DMS53 treated with DMSO at 0.1 percent for 48 hours (cell line): ENCODE measurements around the gene FAM236C.
"Not testable (repeated sequence)": the region's sequence is repeated elsewhere in the genome, so short reads cannot be mapped to it uniquely, and the experiment has no call there.

Experiments used
- DNase-seq: peaks from one replicate; lab custom pipeline; 2025; ENCODE audit not compliant: unreplicated experiment; lab: John Stamatoyannopoulos, UW

Gene FAM236C

DNA sequence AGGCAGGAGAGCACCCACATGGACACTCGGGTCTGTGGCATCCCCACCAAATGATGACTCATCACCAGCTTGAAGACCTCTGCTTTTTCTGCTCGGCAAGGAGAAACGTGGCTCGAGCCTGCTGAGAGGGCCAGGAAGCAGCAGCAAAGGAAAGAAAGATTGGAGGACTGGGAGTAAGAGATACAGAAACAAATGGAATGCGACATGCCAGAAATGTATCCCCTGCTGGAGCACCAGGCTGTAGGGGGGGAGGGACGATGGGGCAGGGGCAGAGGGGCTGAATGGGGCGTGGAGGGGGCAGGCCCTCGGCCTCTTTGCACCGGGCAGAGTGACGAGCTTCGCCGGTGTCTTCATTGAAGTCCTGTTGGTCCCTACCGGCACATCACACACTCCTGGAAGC is at the start of gene FAM236C:
TSS of gene FAM236C (plus strand) at position 301 of the 400 bp plus-strand sequence. CDS start 100 bp downstream, outside the sequence.
- DNase-seq = not testable (repeated sequence)

DNA sequence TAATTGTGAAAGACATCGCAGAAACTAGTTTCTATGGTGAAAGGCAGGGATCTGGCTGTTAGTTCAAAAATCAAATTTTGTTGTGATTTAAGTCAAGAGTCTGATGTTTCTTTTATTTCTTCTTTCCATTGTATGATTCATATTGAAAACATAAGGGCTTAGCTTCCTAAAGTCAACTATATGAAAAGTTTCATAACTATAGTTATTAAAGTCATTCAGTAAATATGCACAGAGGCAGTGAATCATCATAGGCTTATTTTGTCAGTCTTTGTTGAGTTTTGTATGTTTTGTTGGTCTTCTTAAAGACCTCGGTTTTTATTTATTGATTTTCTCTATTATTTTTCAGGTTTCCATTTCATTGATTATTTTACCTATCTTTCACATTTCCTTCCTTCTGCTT is 29.5 kb upstream of the FAM236C start:
- DNase-seq = not testable (repeated sequence)

DNA sequence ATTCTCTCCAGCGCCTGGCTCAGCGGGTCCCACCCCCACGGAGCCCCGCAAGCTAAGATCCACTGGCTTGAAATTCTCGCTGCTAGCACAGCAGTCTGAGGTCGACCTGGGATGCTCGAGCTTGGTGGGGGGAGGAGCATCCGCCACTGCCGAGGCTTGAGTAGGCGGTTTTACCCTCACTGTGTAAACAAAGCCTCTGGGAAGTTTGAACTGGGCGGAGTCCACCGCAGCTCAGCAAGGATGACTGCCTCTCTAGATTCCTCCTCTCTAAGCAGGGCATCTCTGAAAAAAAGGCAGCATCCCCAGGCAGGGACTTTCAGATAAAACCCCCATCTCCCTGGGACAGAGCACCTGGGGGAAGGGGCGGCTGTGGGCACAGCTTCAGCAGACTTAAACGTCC is 22.7 kb upstream of the FAM236C start:
- DNase-seq = not testable (repeated sequence)

DNA sequence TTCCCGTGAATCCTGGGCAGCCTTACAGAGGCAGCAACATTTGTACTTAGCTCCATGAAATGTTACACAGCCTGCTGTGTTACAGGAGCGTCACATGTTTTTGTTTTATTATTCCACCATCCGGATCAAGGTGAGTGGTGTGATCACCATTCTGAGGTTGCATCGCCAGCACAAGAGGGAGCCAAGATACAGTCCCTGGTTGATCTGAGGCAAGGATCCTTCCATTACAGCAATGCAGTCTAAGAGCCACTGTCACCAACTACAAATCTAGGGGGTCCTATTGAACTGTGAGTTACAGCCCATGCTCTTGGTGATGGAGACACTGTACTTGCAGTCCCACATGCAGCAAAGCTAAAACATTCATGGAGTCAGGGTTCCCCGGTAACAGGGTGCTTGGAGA is 3.7 kb downstream of the FAM236C start:
- DNase-seq = not testable (repeated sequence)

DNA sequence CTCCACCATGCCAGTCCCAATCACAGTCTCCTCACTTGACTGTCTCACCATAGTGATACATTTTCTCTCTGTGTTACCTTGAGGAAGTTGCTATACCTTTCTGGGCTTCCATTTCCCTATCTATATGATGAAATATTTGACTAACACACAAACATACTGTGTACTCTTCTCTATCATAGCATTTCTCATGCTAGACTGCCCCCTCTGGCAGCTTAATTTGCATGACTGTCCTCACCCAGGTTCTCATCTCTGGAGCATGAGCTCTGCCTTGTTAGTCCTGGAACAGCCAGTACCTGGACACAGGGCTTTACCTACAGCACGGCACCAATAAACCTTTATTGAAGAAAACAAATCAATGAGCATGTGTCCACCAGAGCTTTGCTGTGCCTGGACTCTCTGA is 19.9 kb downstream of the FAM236C start:
- not testable (repeated sequence) for DNase-seq

DNA sequence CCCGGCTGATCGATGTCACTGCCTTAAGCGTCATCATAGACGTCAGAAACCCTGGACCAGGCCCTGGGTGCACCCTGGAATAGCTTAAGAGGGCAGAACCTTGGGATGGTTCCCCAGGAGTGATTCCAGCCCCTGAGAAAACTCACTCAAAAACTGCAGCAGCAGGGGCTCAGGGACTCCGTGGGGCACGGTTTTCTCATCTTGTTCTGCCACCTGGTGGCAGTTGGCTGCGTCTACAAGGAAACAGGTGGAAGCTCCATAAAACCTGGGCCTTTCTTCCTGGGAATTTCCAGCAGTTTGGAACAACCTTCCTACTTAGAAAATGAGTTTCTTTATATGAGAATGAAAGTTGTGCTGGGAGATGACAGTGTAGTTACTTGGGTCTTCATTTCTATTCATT is 24.0 kb downstream of the FAM236C start:
- DNase-seq = not testable (repeated sequence)

DNA sequence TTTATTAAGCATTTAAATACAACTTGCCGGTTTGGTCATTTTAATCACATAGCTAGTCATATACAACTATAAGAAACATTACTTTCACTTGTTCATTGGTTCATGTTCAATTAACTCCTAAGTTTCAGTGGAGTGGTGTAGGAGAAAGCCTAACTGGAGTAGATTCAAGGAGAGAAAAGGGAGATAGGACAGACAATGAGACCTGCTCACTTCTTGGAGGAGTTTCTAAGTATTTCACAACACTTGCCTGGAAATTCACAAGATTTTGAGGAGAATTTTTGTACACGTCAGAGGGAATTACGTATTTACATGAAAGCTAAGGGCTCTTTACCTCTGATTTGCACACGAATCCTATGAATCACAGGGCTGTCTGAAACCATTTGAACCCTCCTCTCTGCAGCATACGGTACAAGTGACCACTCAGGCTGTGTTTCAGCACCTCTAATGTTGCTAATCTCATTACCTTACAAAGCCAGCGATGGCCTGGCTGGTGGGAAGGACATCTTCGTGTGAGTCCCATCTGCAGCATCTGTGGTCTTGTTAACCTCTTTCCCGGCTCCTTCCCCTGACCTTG is 24.6 kb downstream of the FAM236C start:
- DNase-seq = not testable (repeated sequence)

DNA sequence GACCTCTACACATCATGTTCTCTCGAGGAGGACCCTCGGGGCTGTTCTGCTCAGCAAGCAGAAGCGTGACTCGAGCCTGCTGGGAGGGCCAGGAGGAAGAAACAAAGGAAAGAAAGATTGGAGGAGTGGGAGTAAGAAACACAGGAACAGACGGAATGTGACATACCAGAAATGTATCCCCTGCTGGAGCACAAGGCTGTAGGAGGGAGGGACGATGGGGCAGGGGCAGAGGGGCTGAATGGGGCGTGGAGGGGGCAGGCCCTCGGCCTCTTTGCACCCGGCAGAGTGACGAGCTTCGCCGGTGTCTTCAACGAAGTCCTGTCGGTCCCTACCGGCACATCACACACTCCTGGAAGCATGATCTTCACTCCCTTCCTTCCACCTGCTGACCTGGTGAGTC is 25.5 kb downstream of the FAM236C start, which contains the start of gene FAM236A:
TSS of gene FAM236A (plus strand) at position 301 of the 400 bp plus-strand sequence. CDS start at position 358, 57 bp downstream.
- not testable (repeated sequence) for DNase-seq

DNA sequence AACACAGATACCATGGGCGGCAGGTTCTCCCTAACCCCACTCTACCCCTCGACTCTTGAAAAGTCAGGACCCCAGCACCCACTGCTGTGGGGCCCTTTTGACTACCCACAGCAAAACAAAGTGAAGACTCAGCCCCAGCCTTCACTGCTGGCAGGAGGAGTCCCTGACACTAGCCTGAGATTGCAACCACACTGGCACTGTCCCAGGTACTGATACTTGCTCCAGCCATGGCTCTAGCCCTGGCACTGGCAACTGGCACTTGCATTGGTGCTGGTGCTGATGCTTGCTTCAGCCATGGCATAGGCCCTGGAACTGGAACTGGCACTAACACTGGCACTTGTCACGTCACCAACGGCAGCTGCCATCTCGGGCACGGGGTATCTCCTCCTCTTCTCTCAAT is 29.9 kb downstream of the FAM236C start:
- DNase-seq = not testable (repeated sequence)

DNA sequence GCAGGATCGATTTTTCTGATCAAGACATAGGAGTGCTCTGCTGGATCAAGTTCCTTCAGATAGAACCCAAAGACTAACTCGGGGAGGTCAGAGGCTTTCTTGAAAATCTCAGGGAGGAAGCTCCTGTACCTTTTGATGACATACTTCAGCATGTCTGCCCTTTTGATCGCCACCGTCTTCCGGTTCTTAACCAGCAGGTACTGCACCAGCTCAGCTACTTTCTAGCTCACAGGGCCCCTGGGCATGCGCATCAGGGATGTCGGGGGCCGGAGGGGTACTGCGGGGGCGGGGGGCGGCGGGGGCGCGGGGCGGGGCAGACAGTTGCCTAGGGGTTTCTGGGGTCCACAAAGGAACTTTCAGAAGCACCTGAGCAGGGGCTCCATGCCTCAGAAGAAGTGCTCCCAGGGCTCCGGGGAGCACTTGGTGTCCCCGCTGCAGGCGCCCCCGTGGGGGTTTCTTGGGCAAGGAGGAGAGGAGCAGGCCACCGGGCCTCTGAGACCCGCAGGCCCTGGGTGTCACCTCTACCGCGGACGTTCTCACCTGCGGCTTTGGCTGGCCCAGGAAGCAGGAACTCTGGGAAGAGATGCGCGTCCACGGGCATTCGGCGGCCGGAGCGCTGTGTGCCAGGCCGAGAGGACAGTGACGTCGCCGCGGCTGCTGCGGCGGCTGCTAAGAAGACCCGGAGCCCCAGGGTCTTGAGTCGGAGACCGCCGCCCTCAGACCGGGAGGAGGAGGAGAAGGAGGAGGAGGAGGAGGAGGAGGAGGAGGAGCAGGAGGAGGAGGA is 30.8 kb downstream of the FAM236C start:
- DNase-seq = not testable (repeated sequence)

DNA sequence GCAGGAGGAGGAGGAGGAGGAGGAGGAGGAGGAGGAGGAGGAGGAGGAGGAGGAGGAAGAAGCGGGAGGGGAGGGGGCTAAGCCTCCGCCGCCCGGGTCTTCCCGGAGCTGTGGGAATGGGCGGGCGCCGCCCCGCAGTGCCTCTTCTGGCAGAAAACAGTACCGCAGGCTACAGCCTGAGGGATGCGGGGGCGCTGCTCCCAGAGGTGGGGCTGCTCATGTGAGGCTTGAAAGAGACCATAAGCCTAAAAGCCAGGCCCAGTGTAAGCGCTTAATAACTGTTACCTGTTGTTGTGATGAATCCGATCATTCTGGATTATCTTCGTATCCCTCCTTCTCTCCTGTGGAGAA is 31.4 kb downstream of the FAM236C start, which contains the start of gene DMRTC1:
TSS of gene DMRTC1 (minus strand) at position 19 of the 351 bp plus-strand sequence. CDS start 68,143 bp downstream, outside the sequence.
- not testable (repeated sequence) for DNase-seq

DNA sequence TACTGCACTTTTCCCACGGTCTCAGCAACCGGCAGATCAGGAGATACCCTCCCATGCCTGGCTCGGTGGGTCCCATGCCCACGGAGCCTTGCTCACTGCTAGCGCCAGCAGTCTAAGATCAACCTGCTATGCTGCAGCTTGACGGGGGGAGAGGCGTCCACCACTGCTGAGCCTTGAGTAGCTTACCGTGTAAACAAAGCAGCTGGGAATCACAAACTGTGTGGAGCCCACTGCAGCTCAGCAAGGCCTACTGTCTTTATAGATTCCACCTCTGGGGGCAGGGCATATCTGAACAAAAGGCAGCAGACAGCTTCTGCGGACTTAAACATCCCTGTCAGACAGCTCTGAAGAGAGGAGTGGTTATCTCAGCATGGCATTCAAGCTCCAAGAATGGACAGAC is 47.6 kb downstream of the FAM236C start:
- DNase-seq = not testable (repeated sequence)
